Measurements from ENCODE around the gene SYTL1.

The SYTL1 gene

DNA sequence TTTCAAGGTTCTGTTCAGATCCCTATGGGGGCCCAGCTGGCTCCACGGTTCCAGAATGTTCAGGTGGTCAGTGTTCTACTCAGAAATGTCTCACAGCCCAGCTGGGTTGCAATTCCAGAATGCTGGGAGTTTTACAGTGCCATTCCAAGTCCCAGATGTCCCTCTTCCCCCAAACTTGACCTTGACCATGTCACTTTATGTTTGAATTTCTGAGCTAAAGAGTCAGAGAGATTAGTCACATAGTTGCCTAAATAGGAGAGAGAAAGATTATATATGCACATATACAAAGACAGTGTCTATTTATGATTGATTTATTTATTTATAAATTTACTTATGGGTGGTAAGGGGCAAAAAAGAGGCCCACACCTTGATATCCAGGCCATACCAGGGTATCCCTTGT, 53.1 kb downstream of the SYTL1 start:
- no peak for DNase-seq (ENCODE audit: low read depth)
- TF ChIP-seq, protein P1, sequence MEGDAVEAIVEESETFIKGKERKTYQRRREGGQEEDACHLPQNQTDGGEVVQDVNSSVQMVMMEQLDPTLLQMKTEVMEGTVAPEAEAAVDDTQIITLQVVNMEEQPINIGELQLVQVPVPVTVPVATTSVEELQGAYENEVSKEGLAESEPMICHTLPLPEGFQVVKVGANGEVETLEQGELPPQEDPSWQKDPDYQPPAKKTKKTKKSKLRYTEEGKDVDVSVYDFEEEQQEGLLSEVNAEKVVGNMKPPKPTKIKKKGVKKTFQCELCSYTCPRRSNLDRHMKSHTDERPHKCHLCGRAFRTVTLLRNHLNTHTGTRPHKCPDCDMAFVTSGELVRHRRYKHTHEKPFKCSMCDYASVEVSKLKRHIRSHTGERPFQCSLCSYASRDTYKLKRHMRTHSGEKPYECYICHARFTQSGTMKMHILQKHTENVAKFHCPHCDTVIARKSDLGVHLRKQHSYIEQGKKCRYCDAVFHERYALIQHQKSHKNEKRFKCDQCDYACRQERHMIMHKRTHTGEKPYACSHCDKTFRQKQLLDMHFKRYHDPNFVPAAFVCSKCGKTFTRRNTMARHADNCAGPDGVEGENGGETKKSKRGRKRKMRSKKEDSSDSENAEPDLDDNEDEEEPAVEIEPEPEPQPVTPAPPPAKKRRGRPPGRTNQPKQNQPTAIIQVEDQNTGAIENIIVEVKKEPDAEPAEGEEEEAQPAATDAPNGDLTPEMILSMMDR (IDR thresholded peaks at IDR 0.05; ENCODE audit: low read length, missing control alignments): no peak
- H3K4me3 ChIP-seq (replicated peaks; ENCODE audit: low read depth, low read length): no peak overlapping the region

DNA sequence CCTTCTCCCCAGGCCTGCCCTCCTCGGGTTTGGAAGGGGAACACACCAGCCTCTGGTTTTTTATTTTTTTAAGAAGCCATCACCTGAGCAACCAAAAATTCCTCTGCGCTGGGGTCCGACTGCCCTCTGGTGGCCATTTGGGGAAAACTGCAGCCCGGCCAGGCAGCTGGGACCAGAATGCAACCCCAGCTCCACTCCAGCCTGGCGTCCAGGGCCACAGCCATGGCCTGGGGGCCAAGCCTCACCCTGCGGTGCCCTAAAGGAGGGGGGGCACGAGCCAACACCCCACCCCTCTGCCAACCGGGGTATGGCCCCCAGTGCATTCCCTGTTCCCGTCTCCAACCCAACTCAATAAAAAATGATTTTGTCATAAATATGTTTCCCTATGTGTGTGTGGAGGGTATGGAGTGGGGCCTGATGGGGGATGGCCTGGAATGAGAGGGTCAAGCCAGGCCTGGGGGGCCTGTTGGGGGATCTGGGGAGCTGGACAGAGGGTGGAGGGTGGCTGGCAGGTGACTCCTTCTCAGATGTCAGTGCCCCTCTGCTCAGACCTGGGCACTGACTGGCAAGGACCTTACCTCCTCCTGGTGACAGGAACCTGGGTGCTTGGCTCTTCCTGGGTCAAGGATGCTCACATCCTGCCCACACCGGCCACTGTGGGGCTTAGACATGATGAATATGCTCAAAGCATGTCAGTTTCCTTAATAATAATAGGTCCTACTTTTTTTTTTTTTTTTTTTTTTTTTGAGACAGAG, 53.8 kb downstream of the SYTL1 start:
- peak; percentile 73 for DNase-seq (ENCODE audit: low read depth)
- H3K4me3 ChIP-seq (replicated peaks; ENCODE audit: low read depth, low read length): no peak overlapping the region
- TF ChIP-seq, protein P1 (IDR thresholded peaks at IDR 0.05; ENCODE audit: low read length, missing control alignments): peak; percentile 83

DNA sequence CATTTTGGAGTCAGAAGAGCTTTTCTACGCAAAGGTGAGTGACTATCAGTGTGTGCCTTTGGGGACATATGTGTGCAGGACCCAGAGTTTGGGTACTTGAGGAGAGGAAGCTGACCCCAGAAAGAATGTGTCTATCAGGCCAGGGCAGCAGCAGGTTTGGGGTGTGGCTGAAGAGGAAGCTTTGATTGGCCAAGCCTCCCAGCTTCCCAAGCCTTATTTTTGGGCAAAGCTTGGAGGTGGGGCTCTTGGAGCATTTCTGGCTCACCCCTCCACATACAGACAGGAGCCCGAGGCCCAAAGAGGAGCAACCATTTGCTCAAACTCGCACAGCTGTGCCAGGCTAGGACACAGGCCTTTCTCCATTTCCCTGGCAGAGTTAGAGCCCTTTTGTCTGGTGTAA, 55.3 kb downstream of the SYTL1 start:
- TF ChIP-seq, protein P1 (IDR thresholded peaks at IDR 0.05; ENCODE audit: low read length, missing control alignments): no peak
- no peak overlapping the region for H3K4me3 ChIP-seq (replicated peaks; ENCODE audit: low read depth, low read length)
- DNase-seq (ENCODE audit: low read depth): no peak

DNA sequence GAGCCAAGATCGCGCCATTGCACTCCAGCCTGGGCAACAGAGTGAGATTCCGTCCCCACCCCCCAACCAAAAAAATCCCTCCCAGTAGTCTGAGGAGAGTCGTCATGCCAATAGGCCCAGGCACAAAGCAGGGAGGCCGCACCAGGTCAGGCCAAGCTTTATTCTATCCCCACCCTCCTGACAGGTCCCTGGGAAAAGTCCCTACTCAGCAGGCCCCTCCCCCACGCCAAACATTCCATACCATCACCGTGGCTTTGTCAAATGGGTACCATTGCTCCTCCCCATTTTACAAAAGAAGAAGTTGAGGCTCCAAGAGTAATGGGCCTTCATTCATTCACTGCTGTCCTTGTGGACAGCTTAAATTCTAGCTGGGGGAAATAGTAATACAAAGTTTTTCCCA, 55.9 kb downstream of the SYTL1 start:
- TF ChIP-seq, protein P1 (IDR thresholded peaks at IDR 0.05; ENCODE audit: low read length, missing control alignments): no peak
- DNase-seq (ENCODE audit: low read depth): no peak
- H3K4me3 ChIP-seq (replicated peaks; ENCODE audit: low read depth, low read length): no peak overlapping the region

DNA sequence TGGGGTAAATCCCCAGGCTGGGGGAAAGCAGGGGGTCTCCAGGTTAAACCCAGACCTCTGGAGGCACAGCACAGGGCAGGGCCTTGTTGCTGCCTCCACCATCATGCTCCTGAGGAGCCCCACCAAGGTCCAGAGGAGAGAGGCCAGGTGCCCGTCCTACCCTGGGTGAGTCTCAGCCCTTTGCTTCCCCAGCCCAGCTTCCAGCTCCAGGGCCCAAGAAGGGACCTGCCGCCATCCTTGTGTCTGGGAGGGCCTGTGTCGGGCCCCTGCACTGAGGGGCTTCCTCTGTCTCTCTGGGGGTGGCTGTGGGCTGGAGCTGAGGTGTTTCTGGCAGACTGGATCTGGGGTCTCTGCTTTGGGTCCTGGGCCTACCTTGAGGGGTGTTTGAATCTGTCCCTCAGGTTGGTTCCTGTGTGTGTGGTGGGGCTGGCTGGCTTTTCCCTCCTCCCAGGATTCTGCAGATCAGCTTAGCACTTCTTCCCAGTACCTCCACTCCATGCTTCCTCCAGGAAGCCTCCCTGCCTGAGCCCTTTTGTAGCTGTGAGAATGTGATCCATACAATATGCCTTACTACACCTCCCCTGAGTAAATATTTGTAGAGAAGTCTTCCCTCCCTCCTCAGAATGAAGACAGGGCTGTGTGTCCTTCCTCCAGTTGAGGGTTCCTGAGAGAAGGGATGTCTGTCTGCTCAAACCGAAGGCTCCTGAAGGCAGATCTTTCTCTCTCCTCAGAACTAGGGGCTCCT, 56.8 kb downstream of the SYTL1 start:
- TF ChIP-seq, protein P1 (IDR thresholded peaks at IDR 0.05; ENCODE audit: low read length, missing control alignments): no peak
- DNase-seq (ENCODE audit: low read depth): no peak
- no peak overlapping the region for H3K4me3 ChIP-seq (replicated peaks; ENCODE audit: low read depth, low read length)

DNA sequence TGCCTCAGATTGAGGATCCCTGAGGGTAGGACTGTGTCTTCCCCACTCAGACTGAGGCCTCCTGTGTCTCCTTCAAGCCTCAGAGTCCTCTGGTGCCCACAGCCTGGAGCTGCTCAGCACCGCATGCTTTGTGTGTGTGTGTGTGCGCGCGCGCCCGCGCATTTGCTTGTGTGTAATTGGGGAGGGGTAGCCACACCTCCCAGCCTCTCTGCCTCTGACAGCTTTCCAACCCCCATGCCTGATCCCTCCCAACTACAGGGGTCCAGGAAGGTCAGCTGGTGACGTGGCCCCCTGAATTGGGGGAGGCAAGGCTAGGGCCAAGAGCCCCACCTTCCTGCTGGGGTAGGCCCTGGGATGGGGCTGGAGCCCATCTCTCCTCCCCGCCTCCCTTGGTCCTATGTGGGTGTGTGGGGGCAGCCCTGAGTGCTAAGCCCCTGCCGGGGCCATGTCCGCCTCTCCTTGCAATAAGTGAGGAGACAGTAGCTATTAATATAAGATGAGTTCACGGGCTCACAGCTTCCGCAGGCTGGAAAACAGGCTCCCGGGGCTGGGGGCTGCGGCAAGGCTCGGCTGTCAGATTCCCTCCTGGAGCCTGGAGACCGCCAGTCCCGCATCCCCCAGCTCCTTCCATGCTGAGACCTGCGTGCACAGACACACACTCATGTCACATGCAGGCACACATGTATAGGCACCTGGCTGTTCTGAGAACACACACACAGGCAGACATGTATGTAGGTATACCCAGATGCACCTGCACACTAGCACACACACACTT, 57.6 kb downstream of the SYTL1 start:
- TF ChIP-seq, protein P1 (IDR thresholded peaks at IDR 0.05; ENCODE audit: low read length, missing control alignments): no peak
- H3K4me3 ChIP-seq (replicated peaks; ENCODE audit: low read depth, low read length): no peak overlapping the region
- no peak for DNase-seq (ENCODE audit: low read depth)
